Spleen (tissue), 7 donors: ENCODE results near the gene TRMT1.
A peak's percentile ranks its signal among the peaks of the same experiment; 100 is the strongest.

ENCODE experiments used
- CTCF ChIP-seq, 11 experiments: fragments of 200-600 bp in 7 of 11; fragments of 450-650 bp in 4 of 11; sonication (generic) in 4 of 11; IDR thresholded peaks in 8 of 11; conservative IDR thresholded peaks in 3 of 11; 1 replicate in 7 of 11; 2 replicates in 4 of 11; pipeline versions ENCODE4 v1.4.0 to v1.8.0; 2016 to 2021; ENCODE audit warnings: antibody characterized with exemption in 11 of 11, inconsistent platforms in 4 of 11, mild to moderate bottlenecking in 1 of 11
- POLR2A ChIP-seq, 3 donors: fragments of 450-650 bp; IDR thresholded peaks; one replicate each; pipeline ENCODE4 v1.5.1; 2017; ENCODE audit warnings: antibody characterized with exemption in 3 of 3, mild to moderate bottlenecking in 1 of 3
- donor health status: DM: no; HTN: no; CAD: no; lungs with moderate emphysema.
- donor health status: DM: no; HTN: no; CAD: no.
- donor health status: DM: no; HTN: no; CAD: no.

DNA sequence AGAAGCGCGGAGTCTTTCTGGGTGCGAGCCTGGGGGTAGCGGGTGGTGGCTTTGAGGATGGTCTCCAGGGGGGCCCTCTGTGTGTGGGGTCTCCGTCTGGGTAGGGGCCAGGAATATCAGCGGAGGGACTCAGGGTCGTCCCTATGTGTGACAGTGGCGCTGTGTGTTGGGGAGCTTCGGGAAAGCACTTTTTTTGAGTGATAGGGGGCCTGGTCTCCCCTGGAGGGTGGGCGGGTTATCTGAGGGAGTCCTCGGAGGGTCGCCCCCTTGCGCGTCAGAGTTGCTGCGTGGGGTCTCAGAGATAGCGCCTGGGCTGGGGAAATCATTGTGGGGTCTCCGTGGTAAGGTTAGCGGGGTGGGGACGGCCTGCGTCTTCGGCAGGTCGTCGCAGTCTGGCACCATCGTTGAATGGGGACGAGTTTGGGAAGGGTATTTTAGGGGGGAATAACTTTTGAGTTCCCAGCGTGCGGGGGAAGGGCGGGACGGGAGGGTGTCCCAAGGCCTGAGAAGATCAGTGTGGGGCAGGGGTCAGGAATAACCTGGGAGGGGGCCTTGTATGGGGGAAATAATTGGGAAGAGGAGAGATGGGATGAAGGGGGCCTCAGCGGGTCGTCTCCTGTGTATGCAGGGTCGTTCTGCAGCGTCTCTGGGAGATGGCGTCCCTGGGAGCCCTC lies 34.5 kb upstream of the TRMT1 start:
- TF ChIP-seq CTCF (IDR thresholded peaks at IDR 0.05 in 8 of 11, conservative IDR thresholded peaks at IDR 0.05 in 3 of 11) (peak in 1 of 11 experiments; percentile 2), POLR2A (IDR thresholded peaks at IDR 0.05) (no peak)
